BE2C (cell line): ENCODE data around the gene MYO18A.

Experiments
- DNase-seq: peaks from one replicate; pipeline ENCODE4 v3.0.0-alpha.2; 2020
- H3K27me3 ChIP-seq: fragments of 250-450 bp; sonication (Bioruptor Pico); 2 replicates; pipeline ENCODE4 v1.5.1; 2020; ENCODE audit warnings: mild to moderate bottlenecking
- H3K36me3 ChIP-seq: fragments of 250-450 bp; sonication (Bioruptor Pico); 2 replicates; pipeline ENCODE4 v1.5.1; 2020; ENCODE audit warnings: mild to moderate bottlenecking
- H3K4me1 ChIP-seq: fragments of 250-450 bp; sonication (Bioruptor Pico); 2 replicates; pipeline ENCODE4 v1.5.1; 2020
- H3K4me3 ChIP-seq: 2 replicates; pipeline ENCODE4 v1.5.1; 2011; ENCODE audit warnings: low read depth, low read length
- H3K9me3 ChIP-seq: fragments of 250-450 bp; sonication (Bioruptor Pico); 2 replicates; pipeline ENCODE4 v1.5.1; 2020
- CTCF ChIP-seq: IDR thresholded peaks from 2 replicates; pipeline ENCODE4 v1.5.1; 2012; ENCODE audit warnings: mild to moderate bottlenecking, low read depth, low read length

MYO18A gene

GRCh38 chr17:29158488-29159275 lies 21.5 kb downstream of the MYO18A start:
- Histone ChIP-seq H3K4me1 (peaks cover 12% of the 10 kb centered on the region), H3K4me3 (no peak overlapping the region)

GRCh38 chr17:29158096-29158487 lies 22.1 kb downstream of the MYO18A start:
- peaks cover 9% of the 10 kb centered on the region for H3K4me1 ChIP-seq
- H3K27me3 ChIP-seq: no peaks in the 10 kb centered on the region
- no peaks in the 10 kb centered on the region for H3K9me3 ChIP-seq
- no peak for DNase-seq
- no peak overlapping the region for H3K4me3 ChIP-seq
- no peak for TF ChIP-seq CTCF
- no peaks in the 10 kb centered on the region for H3K36me3 ChIP-seq

More at GRCh38 chr17:29158488-29159275, 21.5 kb downstream of the MYO18A start:
- Histone ChIP-seq H3K27me3 (no peaks in the 10 kb centered on the region), H3K36me3 (no peaks in the 10 kb centered on the region), H3K9me3 (no peaks in the 10 kb centered on the region)
- no peak for TF ChIP-seq CTCF
- DNase-seq: no peak

- DNase-seq: no peak
- Histone ChIP-seq H3K4me1 (peaks cover 7% of the 10 kb centered on the region), H3K36me3 (no peaks in the 10 kb centered on the region), H3K27me3 (no peaks in the 10 kb centered on the region), H3K9me3 (no peaks in the 10 kb centered on the region), H3K4me3 (no peak overlapping the region)
- no peak for TF ChIP-seq CTCF
These were observed 22.9 kb downstream of the MYO18A start for GRCh38 chr17:29157310-29157709.

- Histone ChIP-seq H3K4me1 (peaks cover 7% of the 10 kb centered on the region), H3K9me3 (no peaks in the 10 kb centered on the region), H3K36me3 (no peaks in the 10 kb centered on the region), H3K4me3 (no peak overlapping the region), H3K27me3 (no peaks in the 10 kb centered on the region)
- no peak for DNase-seq
- no peak for TF ChIP-seq CTCF
These were observed 23.4 kb downstream of the MYO18A start for GRCh38 chr17:29156781-29157180.

GRCh38 chr17:29155966-29156338 lies 24.2 kb downstream of the MYO18A start:
- no peak overlapping the region for H3K4me3 ChIP-seq
- H3K27me3 ChIP-seq: no peaks in the 10 kb centered on the region
- H3K9me3 ChIP-seq: no peaks in the 10 kb centered on the region
- DNase-seq: no peak
- no peaks in the 10 kb centered on the region for H3K36me3 ChIP-seq
- no peak for TF ChIP-seq CTCF
- peaks cover 7% of the 10 kb centered on the region for H3K4me1 ChIP-seq

GRCh38 chr17:29155227-29155965 lies 24.8 kb downstream of the MYO18A start:
- Histone ChIP-seq H3K27me3 (no peaks in the 10 kb centered on the region), H3K4me3 (no peak overlapping the region), H3K9me3 (no peaks in the 10 kb centered on the region), H3K4me1 (peaks cover 7% of the 10 kb centered on the region), H3K36me3 (no peaks in the 10 kb centered on the region)
- TF ChIP-seq CTCF: no peak
- peak; percentile 45 for DNase-seq
